Mesenchymal stem cell (in vitro differentiated cells and primary cell): ENCODE results near the gene SPINK14. TPM values are rescaled to one million over a fixed set of nuclear protein-coding genes. Genes with fewer than 3 reads are reported as not detected.

Experiments
- DNase-seq: peaks from one replicate; pipeline ENCODE4 v3.0.0-alpha.2; 2013
- H2AFZ ChIP-seq: one replicate; pipeline ENCODE4 v1.6.1; 2013; ENCODE audit warnings: low read depth, mild to moderate bottlenecking, control low read depth, inconsistent platforms, low read length, moderate library complexity
- H2AK5ac ChIP-seq: 2 replicates; pipeline ENCODE4 v1.6.1; 2013; ENCODE audit warnings: low read length, moderate library complexity, mild to moderate bottlenecking, inconsistent platforms; ENCODE audit not compliant: severe bottlenecking
- H2BK120ac ChIP-seq: one replicate; pipeline ENCODE4 v1.6.1; 2013; ENCODE audit warnings: low read depth, mild to moderate bottlenecking, inconsistent platforms, low read length, moderate library complexity
- H2BK12ac ChIP-seq, 2 experiments: one replicate each; pipeline ENCODE4 v1.6.1; 2013; ENCODE audit warnings: inconsistent platforms in 2 of 2, low read length in 2 of 2, mild to moderate bottlenecking in 2 of 2, moderate library complexity in 2 of 2, control low read depth in 1 of 2
- H2BK15ac ChIP-seq: one replicate; pipeline ENCODE4 v1.6.1; 2013; ENCODE audit warnings: mild to moderate bottlenecking, low read depth, inconsistent platforms; ENCODE audit not compliant: poor library complexity, severe bottlenecking
- H2BK5ac ChIP-seq: 2 replicates; pipeline ENCODE4 v1.6.1; 2013; ENCODE audit warnings: low read depth, mild to moderate bottlenecking, low read length, control low read depth, inconsistent platforms; ENCODE audit not compliant: poor library complexity, severe bottlenecking
- H3K14ac ChIP-seq, 2 experiments: one replicate each; pipeline ENCODE4 v1.6.1; 2013; ENCODE audit warnings: inconsistent platforms in 2 of 2, low read length in 2 of 2, control low read depth in 1 of 2, mild to moderate bottlenecking in 1 of 2, moderate library complexity in 1 of 2
- H3K18ac ChIP-seq, 2 experiments: one replicate each; pipeline ENCODE4 v1.6.1; 2013; ENCODE audit warnings: inconsistent platforms in 2 of 2, low read length in 2 of 2, control low read depth in 1 of 2, low read depth in 1 of 2, mild to moderate bottlenecking in 1 of 2
- H3K23ac ChIP-seq, 2 experiments: one replicate each; pipeline ENCODE4 v1.6.1; 2013; ENCODE audit warnings: inconsistent platforms in 2 of 2, low read length in 2 of 2, mild to moderate bottlenecking in 2 of 2, moderate library complexity in 2 of 2, control low read depth in 1 of 2
- H3K27ac ChIP-seq: 2 replicates; pipeline ENCODE4 v1.5.1; 2013; ENCODE audit warnings: mild to moderate bottlenecking, moderate library complexity, low read length, control low read depth, inconsistent platforms; ENCODE audit not compliant: poor library complexity, severe bottlenecking
- H3K27me3 ChIP-seq, 2 experiments: 2 replicates each; pipeline versions ENCODE4 v1.6.1 to v1.7.0; 2013; ENCODE audit warnings: low read length in 2 of 2, mild to moderate bottlenecking in 2 of 2, moderate library complexity in 2 of 2, control low read depth in 1 of 2, inconsistent platforms in 1 of 2; ENCODE audit not compliant: control insufficient read depth in 1 of 2, insufficient read depth in 1 of 2
- H3K36me3 ChIP-seq, 2 experiments: 2 replicates each; pipeline versions ENCODE4 v1.6.1 to v1.7.0; 2013; ENCODE audit warnings: low read length in 2 of 2, control low read depth in 1 of 2, inconsistent platforms in 1 of 2, low read depth in 1 of 2, mild to moderate bottlenecking in 1 of 2; ENCODE audit not compliant: insufficient read depth in 2 of 2, control insufficient read depth in 1 of 2
- H3K4ac ChIP-seq, 2 experiments: one replicate each; pipeline ENCODE4 v1.6.1; 2013; ENCODE audit warnings: inconsistent platforms in 2 of 2, low read length in 2 of 2, mild to moderate bottlenecking in 2 of 2, moderate library complexity in 2 of 2, control low read depth in 1 of 2, low read depth in 1 of 2
- H3K4me1 ChIP-seq: 2 replicates; pipeline ENCODE4 v1.6.1; 2013; ENCODE audit warnings: low read depth, low read length, control low read depth; ENCODE audit not compliant: control insufficient read depth, insufficient read depth
- H3K4me2 ChIP-seq: 2 replicates; pipeline ENCODE4 v1.6.1; 2013; ENCODE audit warnings: low read length, mild to moderate bottlenecking, inconsistent platforms; ENCODE audit not compliant: poor library complexity, severe bottlenecking
- H3K4me3 ChIP-seq, 2 experiments: 2 replicates each; pipeline versions ENCODE4 v1.5.1 to v1.7.0; 2013; ENCODE audit warnings: low read length in 2 of 2, mild to moderate bottlenecking in 2 of 2, control low read depth in 1 of 2, low read depth in 1 of 2; ENCODE audit not compliant: insufficient read depth in 1 of 2
- H3K79me1 ChIP-seq: replicated peaks from 2 replicates; pipeline ENCODE4 v1.6.1; 2013; ENCODE audit warnings: mild to moderate bottlenecking, control low read depth, low read length, inconsistent platforms; ENCODE audit not compliant: poor library complexity, severe bottlenecking
- H3K9ac ChIP-seq: 2 replicates; pipeline ENCODE4 v1.7.0; 2013; ENCODE audit warnings: mild to moderate bottlenecking, low read length, moderate library complexity
- H3K9me3 ChIP-seq: 2 replicates; pipeline ENCODE4 v1.7.0; 2013; ENCODE audit warnings: mild to moderate bottlenecking, low read length; ENCODE audit not compliant: control insufficient read depth
- H4K8ac ChIP-seq: one replicate; pipeline ENCODE4 v1.6.1; 2013; ENCODE audit warnings: inconsistent platforms, mild to moderate bottlenecking, low read length, moderate library complexity
- H4K91ac ChIP-seq: one replicate; pipeline ENCODE4 v1.6.1; 2013; ENCODE audit warnings: mild to moderate bottlenecking, low read length, inconsistent platforms
- WGBS: methylation state at CpG from one replicate; pipeline ENCODE4 v1.1.7; 2013; ENCODE audit warnings: mixed read lengths; 5-methylcytosine and 5-hydroxymethylcytosine counted together
- polyA plus RNA-seq, 2 experiments: library from polyadenylated mRNA; stranded (reverse); fragments of 200-250 nt; gene quantifications; one replicate each; pipeline ENCODE4 v1.2.3, GENCODE V29; 2013

Gene SPINK14
- polyA plus RNA-seq (2013, experiment 1 of 2), result not detected
- not detected for polyA plus RNA-seq (2013, experiment 2 of 2)

GRCh38 chr5:148168246-148168645 is at the start of gene SPINK14:
Gene SPINK14, plus strand, starts transcription at chr5:148168546. Its CDS starts 1,187 bp downstream, at chr5:148169733.
- H3K4me1 ChIP-seq, result no peaks in the 10 kb centered on the region
- no peak within 1 kb of the TSS for H3K4me2 ChIP-seq
- no peak within 1 kb of the TSS for H3K27ac ChIP-seq
- H3K79me1 ChIP-seq, result no peaks in the 10 kb centered on the region
- no peak within 1 kb of the TSS for H3K18ac ChIP-seq
- no peak within 1 kb of the TSS for H4K8ac ChIP-seq
- no peaks in the 10 kb centered on the region for H3K9me3 ChIP-seq
- no peak within 1 kb of the TSS for H2BK5ac ChIP-seq
- H3K14ac ChIP-seq, result no peak within 1 kb of the TSS
- no peak within 1 kb of the TSS for H2AK5ac ChIP-seq
- DNase-seq, result no peak
- H2BK15ac ChIP-seq, result no peak within 1 kb of the TSS
- no peaks in the 10 kb centered on the region for H3K36me3 ChIP-seq
- WGBS, result no CpG with 5 or more reads among the region's 1 CpG
- H2AFZ ChIP-seq, result no peak within 1 kb of the TSS
- no peak within 1 kb of the TSS for H2BK12ac ChIP-seq
- H3K27me3 ChIP-seq, result peaks cover 0 to 4% of the 10 kb centered on the region in 2 experiments
- H3K23ac ChIP-seq, result no peak within 1 kb of the TSS
- no peak within 1 kb of the TSS for H3K9ac ChIP-seq
- no peak within 1 kb of the TSS for H2BK120ac ChIP-seq
- no peak within 1 kb of the TSS for H4K91ac ChIP-seq
- H3K4me3 ChIP-seq, result no peak within 1 kb of the TSS
- no peak within 1 kb of the TSS for H3K4ac ChIP-seq

- WGBS, result 95% methylated on average over 3 of the region's 3 CpGs
- Histone ChIP-seq H3K23ac (no peak overlapping the region), H3K4ac (no peak overlapping the region), H3K79me1 (no peaks in the 10 kb centered on the region), H2AFZ (no peak overlapping the region), H3K4me2 (no peak overlapping the region), H3K27ac (no peak overlapping the region), H3K27me3 (no peaks in the 10 kb centered on the region), H2AK5ac (no peak overlapping the region), H2BK12ac (no peak overlapping the region), H3K9me3 (no peaks in the 10 kb centered on the region), H3K36me3 (no peaks in the 10 kb centered on the region), H4K91ac (no peak overlapping the region), H2BK15ac (no peak overlapping the region), H3K4me3 (no peak overlapping the region), H3K14ac (no peak overlapping the region), H3K4me1 (no peaks in the 10 kb centered on the region), H2BK120ac (no peak overlapping the region), H2BK5ac (no peak overlapping the region), H3K9ac (no peak overlapping the region), H3K18ac (no peak overlapping the region), H4K8ac (no peak overlapping the region)
- no peak for DNase-seq
Measured at GRCh38 chr5:148120317-148120716, 48.0 kb upstream of the SPINK14 start.

DNA sequence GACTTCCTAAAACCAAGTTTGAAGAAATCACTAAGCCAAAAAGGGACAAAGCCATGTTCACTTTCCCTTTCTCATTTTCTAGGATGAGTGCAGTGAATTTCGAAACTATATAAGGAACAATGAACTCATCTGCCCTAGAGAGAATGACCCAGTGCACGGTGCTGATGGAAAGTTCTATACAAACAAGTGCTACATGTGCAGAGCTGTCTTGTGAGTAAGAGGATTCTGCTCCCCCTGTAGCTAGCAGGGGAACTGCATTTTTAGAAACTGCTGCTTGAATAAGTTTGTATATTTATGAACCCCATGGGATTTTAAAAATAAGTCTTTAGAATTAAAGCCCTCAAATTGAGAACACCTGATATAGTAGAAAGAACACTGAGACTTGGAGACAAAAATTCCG is 42.7 kb upstream of the SPINK14 start:
- Histone ChIP-seq H3K18ac (no peak overlapping the region), H2AFZ (no peak overlapping the region), H3K36me3 (no peaks in the 10 kb centered on the region), H4K91ac (no peak overlapping the region), H2BK5ac (no peak overlapping the region), H3K23ac (no peak overlapping the region), H3K9me3 (no peaks in the 10 kb centered on the region), H2BK12ac (no peak overlapping the region), H3K79me1 (no peaks in the 10 kb centered on the region), H3K4me1 (no peaks in the 10 kb centered on the region), H4K8ac (no peak overlapping the region), H2AK5ac (no peak overlapping the region), H3K4ac (no peak overlapping the region), H2BK120ac (no peak overlapping the region), H3K27ac (no peak overlapping the region), H3K14ac (no peak overlapping the region), H2BK15ac (no peak overlapping the region), H3K9ac (no peak overlapping the region), H3K4me3 (no peak overlapping the region), H3K27me3 (no peaks in the 10 kb centered on the region), H3K4me2 (no peak overlapping the region)
- peak; percentile 32 for DNase-seq
- WGBS, result 84% methylated on average over 2 of the region's 3 CpGs

- Histone ChIP-seq H3K9me3 (no peaks in the 10 kb centered on the region), H3K23ac (no peak overlapping the region), H2AFZ (no peak overlapping the region), H2AK5ac (no peak overlapping the region), H3K27me3 (peaks cover 0 to 6% of the 10 kb centered on the region in 2 experiments), H2BK12ac (no peak overlapping the region), H2BK5ac (no peak overlapping the region), H3K14ac (no peak overlapping the region), H3K79me1 (no peaks in the 10 kb centered on the region), H3K36me3 (no peaks in the 10 kb centered on the region), H3K4me3 (no peak overlapping the region), H4K8ac (no peak overlapping the region), H3K4ac (no peak overlapping the region), H3K18ac (no peak overlapping the region), H3K4me2 (no peak overlapping the region), H2BK120ac (no peak overlapping the region), H2BK15ac (no peak overlapping the region), H3K27ac (no peak overlapping the region), H4K91ac (no peak overlapping the region), H3K9ac (no peak overlapping the region), H3K4me1 (no peaks in the 10 kb centered on the region)
- no peak for DNase-seq
- WGBS, result 94% methylated on average over 5 of the region's 5 CpGs
Measured at GRCh38 chr5:148135091-148136048, 33.0 kb upstream of the SPINK14 start.
